Parathyroid adenoma (tissue), 2 donors: ENCODE measurements around the gene SPATS2L.

Source experiments
- H2AFZ ChIP-seq: fragments of 300-600 bp; sonication (generic); one replicate; pipeline ENCODE4 v1.7.0; 2017; ENCODE audit warnings: antibody characterized with exemption, mild to moderate bottlenecking
- H3K27ac ChIP-seq: fragments of 300-600 bp; sonication (generic); one replicate; pipeline ENCODE4 v1.7.0; 2017
- H3K27me3 ChIP-seq: fragments of 300-600 bp; sonication (generic); one replicate; pipeline ENCODE4 v1.7.0; 2017; ENCODE audit warnings: low read length; ENCODE audit not compliant: control insufficient read depth, insufficient read depth
- H3K36me3 ChIP-seq: fragments of 300-600 bp; sonication (generic); one replicate; pipeline ENCODE4 v1.7.0; 2017; ENCODE audit warnings: low read length; ENCODE audit not compliant: control insufficient read depth, insufficient read depth
- H3K4me1 ChIP-seq: fragments of 300-600 bp; sonication (generic); one replicate; pipeline ENCODE4 v1.7.0; 2017; ENCODE audit warnings: control low read depth
- H3K4me2 ChIP-seq: fragments of 300-600 bp; sonication (generic); one replicate; pipeline ENCODE4 v1.7.0; 2017; ENCODE audit warnings: low read length
- H3K4me3 ChIP-seq: fragments of 300-600 bp; sonication (generic); one replicate; pipeline ENCODE4 v1.7.0; 2017; ENCODE audit warnings: low read depth, low read length
- H3K79me2 ChIP-seq: fragments of 300-600 bp; sonication (generic); one replicate; pipeline ENCODE4 v1.7.0; 2017; ENCODE audit warnings: control low read depth
- H3K9ac ChIP-seq: fragments of 300-600 bp; sonication (generic); one replicate; pipeline ENCODE4 v1.7.0; 2017; ENCODE audit warnings: mild to moderate bottlenecking
- H3K9me3 ChIP-seq: fragments of 300-600 bp; sonication (generic); one replicate; pipeline ENCODE4 v1.7.0; 2017; ENCODE audit warnings: low read length; ENCODE audit not compliant: control insufficient read depth
- TF ChIP-seq, protein P1 (sequence below): fragments of 300-600 bp; sonication (generic); IDR thresholded peaks from one replicate; pipeline ENCODE4 v1.7.0; 2017; ENCODE audit warnings: antibody characterized with exemption, mild to moderate bottlenecking
- donor health status: primary hyperparathyroidism.

The SPATS2L gene

GRCh38 chr2:200418399-200418798, 111.9 kb downstream of the SPATS2L start:
- H3K27me3 ChIP-seq = no peaks in the 10 kb centered on the region
- peaks cover 6% of the 10 kb centered on the region for H3K4me1 ChIP-seq
- no peaks in the 10 kb centered on the region for H3K79me2 ChIP-seq
- TF ChIP-seq, protein P1, sequence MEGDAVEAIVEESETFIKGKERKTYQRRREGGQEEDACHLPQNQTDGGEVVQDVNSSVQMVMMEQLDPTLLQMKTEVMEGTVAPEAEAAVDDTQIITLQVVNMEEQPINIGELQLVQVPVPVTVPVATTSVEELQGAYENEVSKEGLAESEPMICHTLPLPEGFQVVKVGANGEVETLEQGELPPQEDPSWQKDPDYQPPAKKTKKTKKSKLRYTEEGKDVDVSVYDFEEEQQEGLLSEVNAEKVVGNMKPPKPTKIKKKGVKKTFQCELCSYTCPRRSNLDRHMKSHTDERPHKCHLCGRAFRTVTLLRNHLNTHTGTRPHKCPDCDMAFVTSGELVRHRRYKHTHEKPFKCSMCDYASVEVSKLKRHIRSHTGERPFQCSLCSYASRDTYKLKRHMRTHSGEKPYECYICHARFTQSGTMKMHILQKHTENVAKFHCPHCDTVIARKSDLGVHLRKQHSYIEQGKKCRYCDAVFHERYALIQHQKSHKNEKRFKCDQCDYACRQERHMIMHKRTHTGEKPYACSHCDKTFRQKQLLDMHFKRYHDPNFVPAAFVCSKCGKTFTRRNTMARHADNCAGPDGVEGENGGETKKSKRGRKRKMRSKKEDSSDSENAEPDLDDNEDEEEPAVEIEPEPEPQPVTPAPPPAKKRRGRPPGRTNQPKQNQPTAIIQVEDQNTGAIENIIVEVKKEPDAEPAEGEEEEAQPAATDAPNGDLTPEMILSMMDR = no peak
- no peak overlapping the region for H3K4me3 ChIP-seq
- H3K36me3 ChIP-seq = no peaks in the 10 kb centered on the region
- no peak overlapping the region for H3K9ac ChIP-seq
- H3K4me2 ChIP-seq = no peak overlapping the region
- H3K9me3 ChIP-seq = no peaks in the 10 kb centered on the region
- H3K27ac ChIP-seq = no peak overlapping the region
- H2AFZ ChIP-seq = no peak overlapping the region

- H3K27ac ChIP-seq = no peak overlapping the region
- no peaks in the 10 kb centered on the region for H3K9me3 ChIP-seq
- TF ChIP-seq, protein P1 = no peak
These were observed 112.8 kb downstream of the SPATS2L start for GRCh38 chr2:200419325-200419724.

DNA sequence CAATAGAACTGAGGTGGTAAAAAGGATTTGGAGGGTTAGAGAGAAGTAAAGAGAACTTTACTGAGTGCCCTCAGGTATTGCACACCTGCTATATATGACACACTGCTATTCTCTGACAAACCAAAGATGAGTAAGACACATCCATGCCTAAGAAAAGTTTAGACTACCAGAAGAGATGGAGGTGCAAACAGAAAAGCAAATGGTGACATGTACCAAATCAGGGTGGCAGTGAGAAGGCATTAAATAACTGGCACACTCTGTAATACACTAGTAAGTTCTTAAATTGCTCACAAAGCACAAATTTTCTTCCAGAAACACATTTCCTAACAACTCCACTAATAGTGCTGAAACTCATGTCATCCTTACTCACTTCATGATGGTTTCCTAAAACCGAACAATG, 114.8 kb downstream of the SPATS2L start:
- no peak overlapping the region for H3K4me3 ChIP-seq
- no peaks in the 10 kb centered on the region for H3K27me3 ChIP-seq
- TF ChIP-seq, protein P1 = no peak
- no peaks in the 10 kb centered on the region for H3K36me3 ChIP-seq
- H3K4me1 ChIP-seq = peaks cover 3% of the 10 kb centered on the region
- H3K4me2 ChIP-seq = no peak overlapping the region
- H3K9me3 ChIP-seq = no peaks in the 10 kb centered on the region
- no peak overlapping the region for H2AFZ ChIP-seq
- H3K9ac ChIP-seq = no peak overlapping the region
- H3K79me2 ChIP-seq = no peaks in the 10 kb centered on the region
- H3K27ac ChIP-seq = no peak overlapping the region

More at GRCh38 chr2:200419325-200419724, 112.8 kb downstream of the SPATS2L start:
- no peak overlapping the region for H3K9ac ChIP-seq
- no peaks in the 10 kb centered on the region for H3K27me3 ChIP-seq
- no peaks in the 10 kb centered on the region for H3K79me2 ChIP-seq
- no peak overlapping the region for H2AFZ ChIP-seq
- H3K36me3 ChIP-seq = no peaks in the 10 kb centered on the region
- H3K4me1 ChIP-seq = peaks cover 3% of the 10 kb centered on the region
- no peak overlapping the region for H3K4me3 ChIP-seq
- no peak overlapping the region for H3K4me2 ChIP-seq

DNA sequence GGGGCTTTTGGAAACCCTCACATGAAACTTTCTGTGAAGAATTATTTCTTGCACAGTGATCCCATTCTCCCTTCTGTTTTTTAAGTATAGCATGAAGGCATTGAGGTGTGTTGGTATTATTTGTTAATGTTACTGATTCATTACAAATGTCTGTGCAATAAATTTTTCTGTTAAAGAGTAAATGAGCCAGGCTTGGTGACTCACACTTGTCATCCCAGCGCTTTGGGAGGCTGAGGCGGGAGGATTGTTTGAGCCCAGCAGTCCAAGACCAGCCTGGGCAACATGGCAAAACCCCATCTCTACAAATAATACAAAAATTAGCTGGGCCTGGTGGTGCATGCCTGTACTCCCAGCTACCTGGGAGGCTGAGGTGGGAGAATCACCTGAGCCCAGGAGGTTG, 115.6 kb downstream of the SPATS2L start:
- H3K4me3 ChIP-seq = no peak overlapping the region
- no peak overlapping the region for H2AFZ ChIP-seq
- peaks cover 3% of the 10 kb centered on the region for H3K4me1 ChIP-seq
- H3K27me3 ChIP-seq = no peaks in the 10 kb centered on the region
- no peak overlapping the region for H3K9ac ChIP-seq
- no peaks in the 10 kb centered on the region for H3K9me3 ChIP-seq
- TF ChIP-seq, protein P1 = no peak
- H3K36me3 ChIP-seq = no peaks in the 10 kb centered on the region
- H3K27ac ChIP-seq = no peak overlapping the region
- no peak overlapping the region for H3K4me2 ChIP-seq
- no peaks in the 10 kb centered on the region for H3K79me2 ChIP-seq

GRCh38 chr2:200422532-200423261, 116.2 kb downstream of the SPATS2L start:
- Histone ChIP-seq H3K9ac (no peak overlapping the region), H3K27me3 (no peaks in the 10 kb centered on the region), H3K79me2 (no peaks in the 10 kb centered on the region), H3K4me2 (no peak overlapping the region), H3K9me3 (no peaks in the 10 kb centered on the region), H3K36me3 (no peaks in the 10 kb centered on the region), H3K4me1 (peaks cover 3% of the 10 kb centered on the region), H2AFZ (no peak overlapping the region), H3K4me3 (no peak overlapping the region), H3K27ac (no peak overlapping the region)
- TF ChIP-seq, protein P1 = no peak
